Measurements from ENCODE around the gene ERG. TPM values are rescaled to one million over a fixed set of nuclear protein-coding genes. Genes with fewer than 3 reads are reported as not detected.

The ERG gene, protein sequence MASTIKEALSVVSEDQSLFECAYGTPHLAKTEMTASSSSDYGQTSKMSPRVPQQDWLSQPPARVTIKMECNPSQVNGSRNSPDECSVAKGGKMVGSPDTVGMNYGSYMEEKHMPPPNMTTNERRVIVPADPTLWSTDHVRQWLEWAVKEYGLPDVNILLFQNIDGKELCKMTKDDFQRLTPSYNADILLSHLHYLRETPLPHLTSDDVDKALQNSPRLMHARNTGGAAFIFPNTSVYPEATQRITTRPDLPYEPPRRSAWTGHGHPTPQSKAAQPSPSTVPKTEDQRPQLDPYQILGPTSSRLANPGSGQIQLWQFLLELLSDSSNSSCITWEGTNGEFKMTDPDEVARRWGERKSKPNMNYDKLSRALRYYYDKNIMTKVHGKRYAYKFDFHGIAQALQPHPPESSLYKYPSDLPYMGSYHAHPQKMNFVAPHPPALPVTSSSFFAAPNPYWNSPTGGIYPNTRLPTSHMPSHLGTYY
- polyA plus RNA-seq: not detected in 2 replicates
- polyA minus RNA-seq: not detected in 2 replicates

GRCh38 chr21:38498057-38498833, at the start of gene ERG:
Gene ERG, minus strand, starts transcription at chr21:38498477. Its CDS starts 97 bp downstream, at chr21:38498380.
- no peaks in the 10 kb centered on the region for H3K9me2 ChIP-seq (ENCODE audit: insufficient read depth, low read length)
- no peak within 1 kb of the TSS for H3K4me3 ChIP-seq (ENCODE audit: low read length)
- no peak within 1 kb of the TSS for H3K4me2 ChIP-seq (ENCODE audit: low read length)
- H3F3A ChIP-seq (ENCODE audit: insufficient read depth, low read length, poor library complexity, severe bottlenecking): no peaks in the 10 kb centered on the region
- H4K20me1 ChIP-seq (ENCODE audit: insufficient read depth): no peaks in the 10 kb centered on the region
- no peak for TF ChIP-seq POLR2AphosphoS5 (IDR thresholded peaks at IDR 0.05)
- no peak for TF ChIP-seq MXI1 (conservative IDR thresholded peaks at IDR 0.05; ENCODE audit: poor library complexity, severe bottlenecking)
- no peak for TF ChIP-seq EP300 (conservative IDR thresholded peaks at IDR 0.05; ENCODE audit: poor library complexity, severe bottlenecking)
- no peak for TF ChIP-seq RAD21 (conservative IDR thresholded peaks at IDR 0.05)
- TF ChIP-seq, protein P1, sequence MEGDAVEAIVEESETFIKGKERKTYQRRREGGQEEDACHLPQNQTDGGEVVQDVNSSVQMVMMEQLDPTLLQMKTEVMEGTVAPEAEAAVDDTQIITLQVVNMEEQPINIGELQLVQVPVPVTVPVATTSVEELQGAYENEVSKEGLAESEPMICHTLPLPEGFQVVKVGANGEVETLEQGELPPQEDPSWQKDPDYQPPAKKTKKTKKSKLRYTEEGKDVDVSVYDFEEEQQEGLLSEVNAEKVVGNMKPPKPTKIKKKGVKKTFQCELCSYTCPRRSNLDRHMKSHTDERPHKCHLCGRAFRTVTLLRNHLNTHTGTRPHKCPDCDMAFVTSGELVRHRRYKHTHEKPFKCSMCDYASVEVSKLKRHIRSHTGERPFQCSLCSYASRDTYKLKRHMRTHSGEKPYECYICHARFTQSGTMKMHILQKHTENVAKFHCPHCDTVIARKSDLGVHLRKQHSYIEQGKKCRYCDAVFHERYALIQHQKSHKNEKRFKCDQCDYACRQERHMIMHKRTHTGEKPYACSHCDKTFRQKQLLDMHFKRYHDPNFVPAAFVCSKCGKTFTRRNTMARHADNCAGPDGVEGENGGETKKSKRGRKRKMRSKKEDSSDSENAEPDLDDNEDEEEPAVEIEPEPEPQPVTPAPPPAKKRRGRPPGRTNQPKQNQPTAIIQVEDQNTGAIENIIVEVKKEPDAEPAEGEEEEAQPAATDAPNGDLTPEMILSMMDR (IDR thresholded peaks at IDR 0.05; ENCODE audit: poor library complexity, severe bottlenecking): no peak
- TF ChIP-seq SMC3 (conservative IDR thresholded peaks at IDR 0.05; ENCODE audit: poor library complexity): no peak
- TF ChIP-seq REST (IDR thresholded peaks at IDR 0.05; ENCODE audit: borderline replicate concordance): no peak
- TF ChIP-seq EZH2 (IDR thresholded peaks at IDR 0.05; ENCODE audit: borderline replicate concordance, insufficient read depth, low read length, poor library complexity, severe bottlenecking): no peak
- TF ChIP-seq TAF1 (IDR thresholded peaks at IDR 0.05; ENCODE audit: low read depth): no peak
- no peaks in the 10 kb centered on the region for H3K27me3 ChIP-seq (ENCODE audit: insufficient read depth, low read depth, low read length)
- no peak within 1 kb of the TSS for H3K9ac ChIP-seq (ENCODE audit: low read length)
- no peaks in the 10 kb centered on the region for H3K79me2 ChIP-seq (replicated peaks; ENCODE audit: insufficient read depth, low read length)
- no peaks in the 10 kb centered on the region for H3K9me3 ChIP-seq (ENCODE audit: low read length)
- H3K36me3 ChIP-seq (ENCODE audit: insufficient read depth, low read length): no peaks in the 10 kb centered on the region
- H3K27ac ChIP-seq (ENCODE audit: low read length): no peak within 1 kb of the TSS
- H2AFZ ChIP-seq (ENCODE audit: low read depth, low read length): no peak within 1 kb of the TSS

DNA sequence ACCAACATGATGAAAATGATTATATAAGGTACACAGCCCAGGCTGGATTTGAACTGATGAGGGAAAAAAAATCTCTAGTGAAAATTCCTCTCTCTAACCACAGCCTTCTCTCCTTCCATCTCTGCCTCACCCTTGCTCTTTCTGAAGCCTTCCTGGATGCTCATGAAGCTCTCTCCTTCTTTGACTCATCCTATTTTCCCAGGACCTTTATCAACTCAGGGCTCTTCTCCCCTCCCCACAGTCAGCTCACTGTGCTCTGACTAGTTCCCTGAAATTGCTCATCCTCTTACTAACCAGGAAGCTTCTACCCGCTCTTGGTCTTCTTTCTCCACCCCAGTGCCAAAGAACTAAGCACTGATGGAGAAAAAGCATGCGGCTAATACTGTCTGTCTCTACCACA, 46.4 kb upstream of the ERG start:
- no peak overlapping the region for H3K27ac ChIP-seq (ENCODE audit: low read length)
- no peak overlapping the region for H3K4me3 ChIP-seq (ENCODE audit: low read length)
- H3K9me2 ChIP-seq (ENCODE audit: insufficient read depth, low read length): no peaks in the 10 kb centered on the region
- H3K9ac ChIP-seq (ENCODE audit: low read length): no peak overlapping the region
- H4K20me1 ChIP-seq (ENCODE audit: insufficient read depth): no peaks in the 10 kb centered on the region
- H2AFZ ChIP-seq (ENCODE audit: low read depth, low read length): no peak overlapping the region
- TF ChIP-seq SMC3 (conservative IDR thresholded peaks at IDR 0.05; ENCODE audit: poor library complexity): no peak
- TF ChIP-seq TAF1 (IDR thresholded peaks at IDR 0.05; ENCODE audit: low read depth): no peak
- TF ChIP-seq, protein P1 (IDR thresholded peaks at IDR 0.05; ENCODE audit: poor library complexity, severe bottlenecking): no peak
- no peak for TF ChIP-seq POLR2AphosphoS5 (IDR thresholded peaks at IDR 0.05)
- no peak for TF ChIP-seq EP300 (conservative IDR thresholded peaks at IDR 0.05; ENCODE audit: poor library complexity, severe bottlenecking)
- no peak for TF ChIP-seq EZH2 (IDR thresholded peaks at IDR 0.05; ENCODE audit: borderline replicate concordance, insufficient read depth, low read length, poor library complexity, severe bottlenecking)
- TF ChIP-seq REST (IDR thresholded peaks at IDR 0.05; ENCODE audit: borderline replicate concordance): no peak
- no peak for TF ChIP-seq MXI1 (conservative IDR thresholded peaks at IDR 0.05; ENCODE audit: poor library complexity, severe bottlenecking)
- no peak for TF ChIP-seq RAD21 (conservative IDR thresholded peaks at IDR 0.05)
- no peaks in the 10 kb centered on the region for H3K36me3 ChIP-seq (ENCODE audit: insufficient read depth, low read length)
- H3F3A ChIP-seq (ENCODE audit: insufficient read depth, low read length, poor library complexity, severe bottlenecking): no peaks in the 10 kb centered on the region
- no peaks in the 10 kb centered on the region for H3K79me2 ChIP-seq (replicated peaks; ENCODE audit: insufficient read depth, low read length)
- no peaks in the 10 kb centered on the region for H3K9me3 ChIP-seq (ENCODE audit: low read length)
- no peaks in the 10 kb centered on the region for H3K27me3 ChIP-seq (ENCODE audit: insufficient read depth, low read depth, low read length)
- no peak overlapping the region for H3K4me2 ChIP-seq (ENCODE audit: low read length)
